ENCODE data around the gene OGFOD3.

GRCh38 chr17:82463925-82464566, 45.7 kb upstream of the OGFOD3 start:
- TF ChIP-seq POLR2A (IDR thresholded peaks at IDR 0.05; ENCODE audit: low read depth, low read length) (no peak), POLR2AphosphoS5 (IDR thresholded peaks at IDR 0.05; ENCODE audit: low read depth, low read length) (no peak), TAF1 (IDR thresholded peaks at IDR 0.05; ENCODE audit: low read depth, low read length) (no peak), PAX5 (IDR thresholded peaks at IDR 0.05; ENCODE audit: insufficient read depth, low read length, severe bottlenecking) (no peak), SPI1 (IDR thresholded peaks at IDR 0.05; ENCODE audit: low read depth, low read length) (no peak)

All from GM12891 (cell line).